Osteocyte (in vitro differentiated cells): ENCODE data around the gene F8. TPM values are rescaled to one million over a fixed set of nuclear protein-coding genes. Genes with fewer than 3 reads are reported as not detected.
A peak's percentile ranks its signal among the peaks of the same experiment; 100 is the strongest.

Source experiments
- DNase-seq: peaks from one replicate; pipeline ENCODE4 v3.0.0; 2021; ENCODE audit warnings: mixed read lengths; ENCODE audit not compliant: unreplicated experiment; ENCODE audit errors: extremely low spot score
- H3K27ac Mint-ChIP-seq: one replicate; pipeline ENCODE4 v1.8.0; 2021; ENCODE audit warnings: mild to moderate bottlenecking, mixed read lengths; ENCODE audit not compliant: unreplicated experiment
- H3K27me3 Mint-ChIP-seq: one replicate; pipeline ENCODE4 v1.8.0; 2021; ENCODE audit warnings: mixed read lengths; ENCODE audit not compliant: unreplicated experiment
- H3K36me3 Mint-ChIP-seq: one replicate; pipeline ENCODE4 v1.8.0; 2021; ENCODE audit warnings: mixed read lengths; ENCODE audit not compliant: unreplicated experiment
- H3K4me1 Mint-ChIP-seq: one replicate; pipeline ENCODE4 v1.8.0; 2021; ENCODE audit warnings: mixed read lengths; ENCODE audit not compliant: unreplicated experiment
- H3K4me3 Mint-ChIP-seq: one replicate; pipeline ENCODE4 v1.8.0; 2021; ENCODE audit warnings: mild to moderate bottlenecking, moderate library complexity, mixed read lengths; ENCODE audit not compliant: unreplicated experiment
- H3K9me3 Mint-ChIP-seq: one replicate; pipeline ENCODE4 v1.8.0; 2021; ENCODE audit warnings: mixed read lengths; ENCODE audit not compliant: unreplicated experiment
- CTCF ChIP-seq: fragments of 200-600 bp; sonication (generic); IDR thresholded peaks from 2 replicates; pipeline ENCODE4 v1.5.0; 2021; ENCODE audit warnings: antibody characterized with exemption, mild to moderate bottlenecking, moderate library complexity
- total RNA-seq: library from RNA; stranded (reverse); gene quantifications from 2 replicates; pipeline ENCODE4 v1.2.1, GENCODE V29; 2021

The F8 gene
- total RNA-seq, 1 donor from 2014 or later: 2.2 TPM

GRCh38 chrX:155048977-155049619 is 26.6 kb upstream of the F8 start:
- Mint-ChIP-seq H3K4me3 (no peak overlapping the region), H3K27me3 (no peaks in the 10 kb centered on the region), H3K4me1 (no peaks in the 10 kb centered on the region), H3K27ac (no peak overlapping the region), H3K9me3 (peaks cover 16% of the 10 kb centered on the region), H3K36me3 (peaks cover 10% of the 10 kb centered on the region)
- DNase-seq: no peak
- TF ChIP-seq CTCF: peak; percentile 53

- Mint-ChIP-seq H3K27me3 (no peaks in the 10 kb centered on the region), H3K4me3 (no peak overlapping the region), H3K4me1 (no peaks in the 10 kb centered on the region), H3K36me3 (peaks cover 7% of the 10 kb centered on the region), H3K27ac (no peak overlapping the region), H3K9me3 (peaks cover 7% of the 10 kb centered on the region)
- no peak for TF ChIP-seq CTCF
- no peak for DNase-seq
These were observed 24.4 kb upstream of the F8 start for GRCh38 chrX:155046811-155047528.

GRCh38 chrX:155046129-155046810 is 23.7 kb upstream of the F8 start:
- TF ChIP-seq CTCF: no peak
- H3K36me3 Mint-ChIP-seq: peaks cover 5% of the 10 kb centered on the region
- H3K4me1 Mint-ChIP-seq: no peaks in the 10 kb centered on the region
- no peaks in the 10 kb centered on the region for H3K9me3 Mint-ChIP-seq
- no peak for DNase-seq
- H3K27me3 Mint-ChIP-seq: no peaks in the 10 kb centered on the region
- no peak overlapping the region for H3K4me3 Mint-ChIP-seq
- no peak overlapping the region for H3K27ac Mint-ChIP-seq

- Mint-ChIP-seq H3K36me3 (peaks cover 35% of the 10 kb centered on the region), H3K27ac (no peak overlapping the region), H3K4me3 (no peak overlapping the region), H3K4me1 (no peaks in the 10 kb centered on the region), H3K9me3 (peaks cover 30% of the 10 kb centered on the region), H3K27me3 (no peaks in the 10 kb centered on the region)
- no peak for TF ChIP-seq CTCF
- DNase-seq: no peak
These were observed 13.2 kb upstream of the F8 start for GRCh38 chrX:155035688-155036087.

- Mint-ChIP-seq H3K27ac (no peak overlapping the region), H3K27me3 (no peaks in the 10 kb centered on the region), H3K4me3 (no peak overlapping the region), H3K4me1 (peaks cover 10% of the 10 kb centered on the region), H3K9me3 (peaks cover 8% of the 10 kb centered on the region), H3K36me3 (peaks cover 15% of the 10 kb centered on the region)
- no peak for TF ChIP-seq CTCF
- DNase-seq: no peak
These were observed 9.1 kb upstream of the F8 start for GRCh38 chrX:155031657-155032056.
